T-helper 1 cell treated with Interleukin-12 subunit alpha and Interleukin-12 subunit beta and Interleukin-4 antibody, amounts not matched to agents 30 μg/mL and 1 μg/mL, for 36 hours (primary cell): Measurements from ENCODE around the gene CTTNBP2NL.
"Not testable (repeated sequence)": the region's sequence is repeated elsewhere in the genome, so short reads cannot be mapped to it uniquely, and the experiment has no call there.

Source experiments
- H3K27ac Mint-ChIP-seq: one replicate; pipeline ENCODE4 v1.8.0; 2021; ENCODE audit warnings: mild to moderate bottlenecking, mixed read lengths
- H3K27me3 Mint-ChIP-seq: one replicate; pipeline ENCODE4 v1.8.0; 2021; ENCODE audit warnings: low read depth, mixed read lengths
- H3K36me3 Mint-ChIP-seq: one replicate; pipeline ENCODE4 v1.8.0; 2021; ENCODE audit warnings: low read depth, mixed read lengths
- H3K4me1 Mint-ChIP-seq: one replicate; pipeline ENCODE4 v1.8.0; 2021; ENCODE audit warnings: low read depth, mixed read lengths
- H3K4me3 Mint-ChIP-seq: one replicate; pipeline ENCODE4 v1.8.0; 2021; ENCODE audit warnings: mild to moderate bottlenecking, moderate library complexity, mixed read lengths
- H3K9me3 Mint-ChIP-seq: one replicate; pipeline ENCODE4 v1.8.0; 2021; ENCODE audit warnings: mixed read lengths

The CTTNBP2NL gene

DNA sequence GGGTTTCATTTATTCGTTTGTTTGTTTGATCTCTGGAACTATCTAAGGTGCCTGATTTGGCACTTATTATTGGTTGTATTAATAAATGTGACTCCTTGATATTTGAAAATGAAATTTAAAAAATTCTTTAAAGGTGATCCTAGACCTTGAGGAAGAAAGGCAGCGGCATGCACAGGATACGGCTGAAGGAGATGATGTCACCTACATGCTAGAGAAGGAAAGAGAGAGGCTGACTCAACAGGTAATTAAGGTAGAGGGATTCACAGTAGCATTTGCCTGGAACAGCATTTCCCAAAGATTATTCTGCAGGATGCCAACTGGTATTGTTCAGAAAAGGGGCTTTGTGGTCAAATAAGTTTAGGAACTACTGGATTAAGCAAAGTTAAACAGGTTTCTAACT, 58.3 kb downstream of the CTTNBP2NL start:
- Mint-ChIP-seq H3K27ac (no peak overlapping the region), H3K36me3 (peaks cover 2% of the 10 kb centered on the region), H3K4me3 (no peak overlapping the region), H3K27me3 (no peaks in the 10 kb centered on the region), H3K9me3 (no peaks in the 10 kb centered on the region), H3K4me1 (no peaks in the 10 kb centered on the region)

DNA sequence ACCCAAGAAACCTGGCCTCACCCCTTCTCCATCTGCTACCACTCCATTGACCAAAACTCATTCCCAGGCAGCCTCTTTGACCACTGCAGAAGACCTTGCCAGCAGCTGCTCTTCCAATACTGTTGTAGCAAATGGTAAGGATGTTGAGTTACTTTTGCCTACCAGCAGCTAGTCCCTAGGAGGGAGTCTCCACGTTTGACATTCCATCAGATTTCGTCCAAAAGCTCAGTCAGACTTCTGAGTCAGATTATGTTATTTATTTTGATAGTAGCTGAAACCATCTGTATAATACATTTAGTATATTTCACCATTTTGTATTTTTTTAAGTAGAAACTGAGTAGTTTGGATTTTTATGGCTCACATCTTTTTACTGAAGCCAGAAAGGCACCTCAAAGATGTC, 61.2 kb downstream of the CTTNBP2NL start:
- Mint-ChIP-seq H3K27ac (no peak overlapping the region), H3K9me3 (no peaks in the 10 kb centered on the region), H3K27me3 (peaks cover 4% of the 10 kb centered on the region), H3K4me1 (no peaks in the 10 kb centered on the region), H3K4me3 (no peak overlapping the region), H3K36me3 (peaks cover 2% of the 10 kb centered on the region)

DNA sequence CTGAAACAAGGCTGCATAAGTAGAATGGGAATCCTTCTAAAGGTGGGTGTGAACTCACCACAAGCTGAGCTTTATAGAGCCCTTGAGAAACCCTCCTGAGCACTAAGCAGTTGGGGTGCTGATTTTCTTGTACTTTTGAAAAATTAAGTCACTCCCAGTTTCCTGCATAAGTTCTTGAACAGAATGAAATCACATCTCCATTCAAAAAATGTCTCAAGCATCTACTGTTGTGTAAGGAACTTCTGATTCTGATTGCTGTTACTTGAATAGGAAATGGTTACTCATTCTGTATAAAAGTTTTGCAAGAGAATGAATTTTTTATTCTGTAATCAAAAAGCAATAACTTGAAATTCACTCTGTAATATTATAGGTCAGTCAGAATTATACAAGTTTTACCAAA, 61.9 kb downstream of the CTTNBP2NL start:
- no peaks in the 10 kb centered on the region for H3K9me3 Mint-ChIP-seq
- H3K4me3 Mint-ChIP-seq, result no peak overlapping the region
- peaks cover 8% of the 10 kb centered on the region for H3K27me3 Mint-ChIP-seq
- H3K27ac Mint-ChIP-seq, result no peak overlapping the region
- peaks cover 2% of the 10 kb centered on the region for H3K36me3 Mint-ChIP-seq
- no peaks in the 10 kb centered on the region for H3K4me1 Mint-ChIP-seq

DNA sequence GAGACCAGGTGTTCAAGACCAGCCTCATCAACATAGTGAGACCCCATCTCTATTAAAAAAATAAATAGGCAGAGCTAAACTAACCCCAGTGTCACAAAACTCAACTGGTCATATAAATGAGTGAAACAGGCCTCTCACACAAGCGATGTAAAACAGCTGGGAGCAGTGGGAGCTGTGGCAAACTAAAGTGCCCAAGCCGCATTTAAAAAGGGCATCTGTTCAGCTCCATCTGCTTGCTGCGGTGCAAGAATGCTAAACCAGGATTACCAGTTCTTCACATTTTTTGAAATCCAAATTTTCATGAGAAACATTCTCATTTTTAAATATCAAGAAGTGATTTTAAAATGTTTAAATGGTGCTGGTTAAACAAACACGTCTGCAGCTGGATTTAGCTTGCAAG, 62.7 kb downstream of the CTTNBP2NL start:
- Mint-ChIP-seq H3K27ac (no peak overlapping the region), H3K4me3 (no peak overlapping the region), H3K9me3 (no peaks in the 10 kb centered on the region), H3K4me1 (no peaks in the 10 kb centered on the region), H3K27me3 (peaks cover 8% of the 10 kb centered on the region), H3K36me3 (peaks cover 2% of the 10 kb centered on the region)

DNA sequence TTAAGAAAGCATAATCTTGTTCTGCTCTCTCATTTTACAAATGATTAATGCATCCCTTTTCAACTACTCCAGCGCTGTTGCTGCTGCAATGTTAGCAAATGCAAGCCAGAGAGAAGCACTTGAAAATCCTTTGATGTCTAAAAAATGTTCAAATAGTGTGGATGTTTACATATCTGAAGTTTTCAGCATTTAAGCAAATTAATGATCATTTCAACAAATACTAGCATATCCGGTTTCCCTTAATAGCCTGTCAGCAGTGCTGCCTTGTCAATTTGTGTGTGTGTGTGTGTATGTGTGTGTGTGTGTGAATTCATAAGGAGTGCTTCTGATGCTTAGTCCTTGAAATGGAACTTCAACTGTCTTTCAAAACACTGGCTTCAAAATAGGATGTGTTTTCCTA, 64.6 kb downstream of the CTTNBP2NL start:
- Mint-ChIP-seq H3K27ac (no peak overlapping the region), H3K27me3 (peaks cover 8% of the 10 kb centered on the region), H3K36me3 (peaks cover 2% of the 10 kb centered on the region), H3K9me3 (no peaks in the 10 kb centered on the region), H3K4me1 (peaks cover 2% of the 10 kb centered on the region), H3K4me3 (no peak overlapping the region)

DNA sequence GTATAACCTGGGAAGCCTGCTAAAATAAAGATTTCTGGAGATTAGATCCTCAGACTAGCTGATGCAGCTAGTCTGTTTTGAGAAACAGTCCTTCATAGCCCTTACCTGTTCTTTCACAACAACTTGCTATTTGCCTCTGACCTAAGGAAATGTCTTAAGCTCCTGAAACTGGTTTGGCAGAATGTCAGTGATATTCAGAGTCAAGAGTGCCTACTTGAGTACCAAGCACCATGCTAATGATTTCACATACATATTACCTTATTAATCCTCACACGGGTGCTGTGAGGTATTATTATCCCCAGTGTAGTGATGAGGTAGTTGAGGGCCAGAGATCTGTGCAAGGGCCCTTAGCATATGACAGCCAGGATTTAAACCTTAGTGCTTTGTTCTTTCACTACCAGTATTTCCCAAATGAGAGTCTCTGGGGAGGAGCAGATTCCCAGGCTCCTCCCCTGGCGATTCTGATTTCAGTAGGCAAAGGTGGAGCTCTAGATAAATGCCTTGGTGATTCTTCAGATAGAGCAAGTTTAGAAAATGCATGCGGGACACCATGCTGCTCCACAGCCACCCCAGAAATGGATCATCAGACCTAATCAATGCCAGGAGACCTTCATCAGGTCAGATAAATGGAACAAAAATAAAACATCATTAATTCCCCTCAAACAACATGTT, 65.3 kb downstream of the CTTNBP2NL start:
- Mint-ChIP-seq H3K36me3 (peaks cover 2% of the 10 kb centered on the region), H3K27ac (no peak overlapping the region), H3K4me1 (peaks cover 7% of the 10 kb centered on the region), H3K9me3 (no peaks in the 10 kb centered on the region), H3K4me3 (no peak overlapping the region), H3K27me3 (peaks cover 11% of the 10 kb centered on the region)

DNA sequence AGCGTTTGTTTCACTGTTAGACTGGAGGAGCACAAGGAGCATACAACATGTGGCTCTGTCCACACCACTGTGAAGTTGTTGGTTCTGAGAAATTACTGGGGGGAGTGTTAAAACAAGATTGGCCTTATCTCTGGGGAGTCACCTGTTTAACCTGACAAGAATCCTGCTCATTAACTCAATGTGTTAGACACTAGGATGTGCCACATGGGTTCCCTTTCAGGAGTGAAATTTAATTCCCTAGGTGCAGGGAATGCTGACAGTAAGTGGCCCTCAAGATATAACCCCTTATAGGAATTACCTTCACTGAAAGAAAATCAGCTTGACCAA, 66.9 kb downstream of the CTTNBP2NL start:
- Mint-ChIP-seq H3K27ac (no peak overlapping the region), H3K36me3 (no peaks in the 10 kb centered on the region), H3K4me1 (peaks cover 10% of the 10 kb centered on the region), H3K27me3 (peaks cover 22% of the 10 kb centered on the region), H3K9me3 (no peaks in the 10 kb centered on the region), H3K4me3 (no peak overlapping the region)

DNA sequence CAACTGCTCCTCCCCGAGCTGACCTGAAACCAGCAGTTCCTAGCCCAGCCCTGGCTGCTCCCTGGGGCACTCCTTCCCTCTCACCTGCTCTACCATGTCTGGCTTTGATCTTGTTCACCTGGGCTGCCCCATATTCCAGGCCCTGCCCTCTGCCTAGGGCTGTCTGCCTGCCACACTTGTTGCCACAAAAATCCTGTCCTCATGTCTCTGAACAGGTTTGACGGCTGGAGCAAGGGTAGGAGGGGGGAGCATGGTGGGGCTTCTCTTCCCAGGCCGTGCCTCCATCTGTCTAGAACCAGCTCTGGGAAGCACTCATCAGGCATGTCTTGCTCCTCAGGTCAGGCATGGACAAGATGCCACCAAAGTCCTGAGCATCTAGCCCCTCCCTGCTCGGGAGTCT, 68.5 kb downstream of the CTTNBP2NL start:
- H3K27ac Mint-ChIP-seq, result no peak overlapping the region

DNA sequence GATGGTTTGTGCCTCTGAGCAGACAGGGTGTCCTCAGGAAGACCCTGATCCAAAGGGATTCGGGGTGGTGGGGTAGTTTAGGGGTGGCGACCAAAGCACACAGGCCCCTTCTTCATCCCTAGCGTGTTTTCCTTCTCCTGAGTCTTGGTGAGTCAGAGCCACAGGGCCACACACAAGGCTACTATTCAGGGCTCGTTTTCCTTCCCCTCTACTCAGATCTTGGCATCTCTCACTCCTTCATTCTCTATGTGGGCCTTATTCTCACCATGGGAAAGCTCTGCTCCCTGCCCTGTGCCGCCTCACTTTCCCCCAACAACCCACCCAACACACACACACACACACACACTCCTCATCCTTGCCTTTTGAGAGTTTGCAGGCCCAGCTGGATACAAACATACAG, 69.1 kb downstream of the CTTNBP2NL start:
- Mint-ChIP-seq H3K9me3 (no peaks in the 10 kb centered on the region), H3K4me1 (peaks cover 10% of the 10 kb centered on the region), H3K27ac (no peak overlapping the region), H3K27me3 (peaks cover 35% of the 10 kb centered on the region), H3K4me3 (no peak overlapping the region), H3K36me3 (no peaks in the 10 kb centered on the region)

More for the DNA sequence above, 68.5 kb downstream of the CTTNBP2NL start:
- Mint-ChIP-seq H3K4me1 (peaks cover 10% of the 10 kb centered on the region), H3K9me3 (no peaks in the 10 kb centered on the region), H3K36me3 (no peaks in the 10 kb centered on the region), H3K27me3 (peaks cover 36% of the 10 kb centered on the region), H3K4me3 (no peak overlapping the region)

DNA sequence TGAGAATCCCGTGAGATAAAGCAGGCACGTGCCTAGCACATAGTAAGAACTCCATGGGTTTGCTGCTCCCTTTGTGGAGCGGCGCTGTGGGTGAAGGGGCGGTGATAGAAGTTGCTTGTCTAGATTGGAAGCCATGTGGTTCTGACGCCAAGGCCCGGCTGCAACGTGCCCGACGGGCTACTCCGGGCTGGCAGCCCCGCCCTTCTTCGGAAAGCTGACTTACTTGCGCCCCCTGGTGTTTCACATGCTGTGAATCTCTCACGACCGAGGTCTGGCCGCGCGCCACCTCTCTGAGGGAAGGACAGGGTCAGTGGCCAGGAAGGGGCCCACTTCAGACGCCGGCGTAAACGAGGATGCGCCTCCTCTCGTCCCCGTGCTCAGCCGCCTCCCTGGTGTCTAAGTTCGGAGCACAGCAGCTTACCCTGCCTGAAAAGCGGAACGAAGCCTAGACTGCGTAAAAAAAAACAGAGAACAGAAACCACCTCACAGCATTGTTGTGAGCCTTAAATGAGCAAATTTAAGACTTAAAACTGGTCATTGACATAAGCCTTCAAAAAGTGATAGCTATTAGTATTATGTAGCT, 70.2 kb downstream of the CTTNBP2NL start:
- H3K27me3 Mint-ChIP-seq, result peaks cover 35% of the 10 kb centered on the region
- H3K4me1 Mint-ChIP-seq, result peaks cover 10% of the 10 kb centered on the region
- peak overlapping the region; percentile 47 for H3K27ac Mint-ChIP-seq

DNA sequence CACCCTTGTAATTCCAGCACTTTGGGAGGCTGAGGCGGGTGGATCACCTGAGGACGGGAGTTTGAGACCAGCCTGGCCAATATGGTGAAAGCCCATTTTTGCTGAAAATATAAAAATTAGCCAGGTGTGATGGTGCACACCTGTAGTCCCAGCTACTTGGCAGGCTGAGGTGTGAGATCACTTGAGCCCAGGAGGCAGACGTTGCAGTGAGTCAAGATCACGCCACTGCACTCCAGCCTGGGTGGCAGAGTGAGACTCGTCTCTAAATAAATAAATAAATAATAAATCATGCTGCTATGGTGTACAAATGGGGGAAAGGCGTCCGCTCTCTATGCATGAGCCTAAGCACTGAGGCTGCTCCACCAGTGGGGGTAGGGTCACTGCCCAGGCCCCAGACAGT, 74.3 kb downstream of the CTTNBP2NL start:
- H3K9me3 Mint-ChIP-seq, H3K4me3 Mint-ChIP-seq, H3K27ac Mint-ChIP-seq, H3K36me3 Mint-ChIP-seq: not testable (repeated sequence)
- Mint-ChIP-seq H3K27me3 (peaks cover 39% of the 10 kb centered on the region), H3K4me1 (peaks cover 10% of the 10 kb centered on the region)

More for the DNA sequence above, 70.2 kb downstream of the CTTNBP2NL start:
- Mint-ChIP-seq H3K36me3 (no peaks in the 10 kb centered on the region), H3K9me3 (no peaks in the 10 kb centered on the region), H3K4me3 (peak overlapping the region; percentile 80)

DNA sequence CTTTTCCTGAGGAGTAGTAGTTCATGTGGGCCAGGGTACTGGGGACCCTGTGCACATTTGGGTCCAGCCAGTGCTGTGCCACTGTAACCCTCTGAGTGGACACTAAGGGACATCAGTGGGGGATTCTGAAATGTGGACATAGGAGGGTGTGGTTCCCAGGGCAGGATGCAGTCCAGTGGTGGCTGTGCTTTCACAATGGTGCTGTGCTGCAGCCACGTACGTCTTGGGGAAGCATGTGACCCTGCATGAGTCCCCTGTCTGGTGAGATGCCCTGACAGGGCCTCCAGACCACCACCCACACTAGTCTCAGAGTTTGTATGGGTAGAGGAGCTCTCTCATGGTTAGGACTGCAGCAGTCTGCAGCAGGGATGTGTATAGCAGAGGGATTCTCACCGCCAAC, 75.0 kb downstream of the CTTNBP2NL start:
- H3K4me1 Mint-ChIP-seq, result peaks cover 7% of the 10 kb centered on the region
- no peaks in the 10 kb centered on the region for H3K36me3 Mint-ChIP-seq
- H3K27me3 Mint-ChIP-seq, result peaks cover 40% of the 10 kb centered on the region
- H3K9me3 Mint-ChIP-seq, result no peaks in the 10 kb centered on the region
- no peak overlapping the region for H3K4me3 Mint-ChIP-seq
- no peak overlapping the region for H3K27ac Mint-ChIP-seq

DNA sequence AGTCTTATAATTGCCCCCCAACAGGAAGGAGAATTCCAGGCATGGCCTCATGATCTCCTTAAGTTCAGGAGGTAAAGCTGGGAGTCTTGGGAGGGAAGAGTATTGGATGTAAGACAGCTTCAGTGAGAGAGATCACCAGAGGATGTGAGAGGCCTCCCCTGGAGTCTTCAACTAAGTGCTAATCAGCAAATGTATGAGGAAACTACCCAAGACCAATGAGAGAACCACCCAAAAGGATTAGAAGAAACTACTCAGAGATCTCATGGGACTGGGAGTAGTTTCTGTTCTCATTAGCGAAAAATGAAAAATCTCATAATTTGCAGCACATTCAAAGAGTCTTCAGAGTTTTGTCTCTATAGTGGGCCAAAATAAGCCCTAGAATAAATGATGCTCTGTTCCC, 76.1 kb downstream of the CTTNBP2NL start:
- Mint-ChIP-seq H3K9me3 (peaks cover 6% of the 10 kb centered on the region), H3K27me3 (peaks cover 37% of the 10 kb centered on the region), H3K27ac (no peak overlapping the region), H3K4me3 (no peak overlapping the region), H3K36me3 (no peaks in the 10 kb centered on the region), H3K4me1 (no peaks in the 10 kb centered on the region)

DNA sequence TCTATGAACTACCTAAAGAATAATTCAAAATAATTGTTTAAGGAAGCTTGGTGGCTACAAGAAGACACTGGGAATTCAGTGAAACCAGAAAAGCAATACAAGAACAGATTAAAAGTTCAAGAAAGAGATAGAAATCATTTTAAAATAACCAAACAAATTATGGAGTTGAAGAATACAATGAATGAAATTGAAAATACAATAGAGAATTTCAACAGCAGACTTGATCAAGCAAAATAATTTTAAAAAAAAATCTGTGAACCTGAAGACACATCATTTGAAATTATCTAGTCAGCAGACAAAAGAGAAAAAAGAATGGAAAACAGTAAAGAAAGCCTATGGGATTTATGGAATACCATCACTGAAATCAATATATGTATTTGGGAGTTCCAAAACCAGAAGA, 81.5 kb downstream of the CTTNBP2NL start:
- no peaks in the 10 kb centered on the region for H3K36me3 Mint-ChIP-seq
- no peak overlapping the region for H3K4me3 Mint-ChIP-seq
- peaks cover 17% of the 10 kb centered on the region for H3K27me3 Mint-ChIP-seq
- H3K27ac Mint-ChIP-seq, result no peak overlapping the region
- peaks cover 21% of the 10 kb centered on the region for H3K9me3 Mint-ChIP-seq
- no peaks in the 10 kb centered on the region for H3K4me1 Mint-ChIP-seq

DNA sequence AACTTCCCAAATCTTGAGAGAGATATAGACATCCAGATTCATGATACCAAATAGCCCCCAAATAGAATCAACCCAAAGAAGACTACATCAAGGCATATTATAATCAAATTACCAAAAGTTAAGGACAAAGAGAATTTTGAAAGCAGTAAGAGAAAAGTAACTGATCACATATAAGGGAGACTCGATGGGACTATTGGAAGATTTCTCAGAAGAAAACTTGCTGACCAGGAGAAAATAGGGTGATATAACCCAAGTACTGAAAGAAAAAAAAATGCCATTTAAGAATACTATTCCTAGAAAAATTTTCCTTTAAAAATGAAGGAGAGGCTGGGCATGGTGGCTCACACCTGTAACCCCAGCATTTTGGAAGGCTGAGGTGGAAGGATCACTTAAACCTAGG, 82.3 kb downstream of the CTTNBP2NL start:
- no peaks in the 10 kb centered on the region for H3K36me3 Mint-ChIP-seq
- H3K4me1 Mint-ChIP-seq, result no peaks in the 10 kb centered on the region
- H3K4me3 Mint-ChIP-seq, result no peak overlapping the region
- peaks cover 21% of the 10 kb centered on the region for H3K9me3 Mint-ChIP-seq
- no peak overlapping the region for H3K27ac Mint-ChIP-seq
- H3K27me3 Mint-ChIP-seq, result peaks cover 17% of the 10 kb centered on the region

DNA sequence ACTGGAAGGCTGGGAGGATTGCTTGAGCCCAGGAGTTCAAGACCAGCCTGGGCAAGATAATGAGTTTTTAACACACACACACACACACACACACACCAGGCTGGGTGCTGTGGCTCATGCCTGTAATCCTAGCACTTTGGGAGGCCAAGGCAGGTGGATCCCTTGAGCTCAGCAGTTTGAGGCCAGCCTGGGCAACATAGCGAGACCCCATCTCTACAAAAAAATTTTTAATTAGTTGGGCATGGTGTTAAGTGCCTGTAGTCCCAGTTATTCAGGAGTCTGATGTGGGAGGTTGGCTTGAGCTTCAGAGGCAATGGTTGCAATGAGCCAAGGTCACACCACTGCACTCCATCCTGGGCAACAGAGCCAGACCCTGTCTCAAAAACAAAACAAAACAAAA, 90.0 kb downstream of the CTTNBP2NL start:
- not testable (repeated sequence) for H3K4me1 Mint-ChIP-seq, H3K9me3 Mint-ChIP-seq, H3K4me3 Mint-ChIP-seq, H3K27ac Mint-ChIP-seq, H3K36me3 Mint-ChIP-seq
- peaks cover 10% of the 10 kb centered on the region for H3K27me3 Mint-ChIP-seq
